ENCODE data around the gene BGN. TPM values are rescaled to one million over a fixed set of nuclear protein-coding genes. Genes with fewer than 3 reads are reported as not detected.

BGN gene
- total RNA-seq, 1 experiment from 2014 or later: 0.37 TPM

GRCh38 chrX:153521034-153521433, 26.3 kb downstream of the BGN start:
- Histone ChIP-seq H3K9me3 (ENCODE audit: control insufficient read depth in 1 of 2, insufficient read depth in 1 of 2, low read depth in 1 of 2, low read length in 2 of 2) (no peaks in the 10 kb centered on the region), H3K79me2 (ENCODE audit: insufficient read depth, low read length) (no peaks in the 10 kb centered on the region), H3K9me2 (ENCODE audit: insufficient read depth) (no peaks in the 10 kb centered on the region), H3K27me3 (ENCODE audit: insufficient read depth, low read length) (no peaks in the 10 kb centered on the region), H3K9ac (ENCODE audit: low read length) (no peak overlapping the region), H3K4me2 (ENCODE audit: low read length) (no peak overlapping the region), H3K4me1 (ENCODE audit: control insufficient read depth in 1 of 2, insufficient read depth in 2 of 2, low read length in 2 of 2) (no peaks in the 10 kb centered on the region), H3K4me3 (replicated peaks in 1 of 2; ENCODE audit: low read depth in 1 of 2, low read length in 2 of 2) (no peak overlapping the region), H3K27ac (ENCODE audit: low read depth, low read length) (no peak overlapping the region), H4K20me1 (ENCODE audit: insufficient read depth) (no peaks in the 10 kb centered on the region), H3K36me3 (ENCODE audit: control insufficient read depth in 1 of 2, insufficient read depth in 2 of 2, low read length in 2 of 2) (no peaks in the 10 kb centered on the region), H2AFZ (ENCODE audit: low read depth, low read length, poor library complexity, severe bottlenecking) (no peak overlapping the region)
- no TSS peak for BruUV-seq (replicated peaks)
- intact Hi-C loops (cut with micrococcal nuclease): no loop called here
- ChIA-PET RAD21 (ENCODE audit: low non-redundant PET in 1 of 2, low total read pairs in 2 of 2, uncharacterized antibody in 2 of 2, unreplicated experiment in 2 of 2) (no interaction called here), CTCF (no interaction called here), POLR2A (no interaction called here)
- DNase-seq (ENCODE audit: low read depth, low spot score) (no peak), ATAC-seq (0 out of 2 replicates have a peak, but pooled peaks have one; percentile 36)
- TF ChIP-seq MAX (IDR thresholded peaks at IDR 0.05) (no peak), CEBPB (IDR thresholded peaks at IDR 0.05; ENCODE audit: low read depth) (no peak), SP1 (IDR thresholded peaks at IDR 0.05; ENCODE audit: low read depth) (no peak), ZNF274 (IDR thresholded peaks at IDR 0.05; ENCODE audit: low read depth, low read length) (no peak), CBX3 (IDR thresholded peaks at IDR 0.05; ENCODE audit: low read depth) (no peak), REST (IDR thresholded peaks at IDR 0.05; ENCODE audit: low read depth) (no peak), EZH2 (IDR thresholded peaks at IDR 0.05) (no peak), POLR2AphosphoS5 (IDR thresholded peaks at IDR 0.05; ENCODE audit: low read depth, low read length) (no peak), EZH2phosphoT487 (IDR thresholded peaks at IDR 0.05; ENCODE audit: borderline replicate concordance) (no peak), SIN3A (IDR thresholded peaks at IDR 0.05; ENCODE audit: low read depth) (no peak), SRF (IDR thresholded peaks at IDR 0.05; ENCODE audit: low read depth) (no peak)
- TF ChIP-seq, protein P1, sequence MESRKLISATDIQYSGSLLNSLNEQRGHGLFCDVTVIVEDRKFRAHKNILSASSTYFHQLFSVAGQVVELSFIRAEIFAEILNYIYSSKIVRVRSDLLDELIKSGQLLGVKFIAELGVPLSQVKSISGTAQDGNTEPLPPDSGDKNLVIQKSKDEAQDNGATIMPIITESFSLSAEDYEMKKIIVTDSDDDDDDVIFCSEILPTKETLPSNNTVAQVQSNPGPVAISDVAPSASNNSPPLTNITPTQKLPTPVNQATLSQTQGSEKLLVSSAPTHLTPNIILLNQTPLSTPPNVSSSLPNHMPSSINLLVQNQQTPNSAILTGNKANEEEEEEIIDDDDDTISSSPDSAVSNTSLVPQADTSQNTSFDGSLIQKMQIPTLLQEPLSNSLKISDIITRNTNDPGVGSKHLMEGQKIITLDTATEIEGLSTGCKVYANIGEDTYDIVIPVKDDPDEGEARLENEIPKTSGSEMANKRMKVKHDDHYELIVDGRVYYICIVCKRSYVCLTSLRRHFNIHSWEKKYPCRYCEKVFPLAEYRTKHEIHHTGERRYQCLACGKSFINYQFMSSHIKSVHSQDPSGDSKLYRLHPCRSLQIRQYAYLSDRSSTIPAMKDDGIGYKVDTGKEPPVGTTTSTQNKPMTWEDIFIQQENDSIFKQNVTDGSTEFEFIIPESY (IDR thresholded peaks at IDR 0.05; ENCODE audit: extremely low read depth, insufficient replicate concordance, low read length): no peak

Data from HCT116 (cell line).